OCI-LY3 (cell line): ENCODE results near the gene P3H2.

Source experiments
- EZH2phosphoT487 ChIP-seq: fragments of 200-600 bp; shearing (Covaris generic); IDR thresholded peaks from 2 replicates; pipeline ENCODE4 v1.6.1; 2018; ENCODE audit warnings: antibody characterized with exemption, mixed run types, low read depth
- TF ChIP-seq, protein P1 (sequence below): fragments of 200-600, 300-600 bp; sonication (generic); IDR thresholded peaks from 2 replicates; pipeline ENCODE4 v1.5.1; 2014; ENCODE audit warnings: antibody characterized with exemption, low read length, low read depth

DNA sequence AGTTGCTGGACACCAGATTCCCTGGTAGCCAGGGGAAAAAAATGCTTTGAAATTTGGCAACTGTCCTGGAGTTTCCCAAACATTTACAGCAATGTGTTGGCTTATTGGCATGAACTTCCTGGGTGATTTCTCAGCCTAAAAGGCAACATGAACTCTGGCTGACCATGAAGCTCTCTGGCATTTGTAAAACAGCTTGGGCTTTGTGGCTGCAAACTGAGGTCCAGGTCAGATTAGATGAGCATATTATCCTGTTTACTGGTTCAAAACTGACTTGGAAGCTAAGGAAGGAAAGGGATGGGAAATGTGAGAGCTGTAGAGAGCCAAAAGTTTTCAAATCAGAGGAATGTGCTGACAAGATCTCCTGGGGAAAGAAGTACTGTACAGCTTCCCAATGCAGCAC, 139.0 kb downstream of the P3H2 start:
- TF ChIP-seq, protein P1, sequence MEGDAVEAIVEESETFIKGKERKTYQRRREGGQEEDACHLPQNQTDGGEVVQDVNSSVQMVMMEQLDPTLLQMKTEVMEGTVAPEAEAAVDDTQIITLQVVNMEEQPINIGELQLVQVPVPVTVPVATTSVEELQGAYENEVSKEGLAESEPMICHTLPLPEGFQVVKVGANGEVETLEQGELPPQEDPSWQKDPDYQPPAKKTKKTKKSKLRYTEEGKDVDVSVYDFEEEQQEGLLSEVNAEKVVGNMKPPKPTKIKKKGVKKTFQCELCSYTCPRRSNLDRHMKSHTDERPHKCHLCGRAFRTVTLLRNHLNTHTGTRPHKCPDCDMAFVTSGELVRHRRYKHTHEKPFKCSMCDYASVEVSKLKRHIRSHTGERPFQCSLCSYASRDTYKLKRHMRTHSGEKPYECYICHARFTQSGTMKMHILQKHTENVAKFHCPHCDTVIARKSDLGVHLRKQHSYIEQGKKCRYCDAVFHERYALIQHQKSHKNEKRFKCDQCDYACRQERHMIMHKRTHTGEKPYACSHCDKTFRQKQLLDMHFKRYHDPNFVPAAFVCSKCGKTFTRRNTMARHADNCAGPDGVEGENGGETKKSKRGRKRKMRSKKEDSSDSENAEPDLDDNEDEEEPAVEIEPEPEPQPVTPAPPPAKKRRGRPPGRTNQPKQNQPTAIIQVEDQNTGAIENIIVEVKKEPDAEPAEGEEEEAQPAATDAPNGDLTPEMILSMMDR = no peak
- TF ChIP-seq EZH2phosphoT487 = no peak
